ENCODE data around the gene MCHR1. TPM values are rescaled to one million over a fixed set of nuclear protein-coding genes. Genes with fewer than 3 reads are reported as not detected.

Gene MCHR1
- total and polyA plus RNA-seq, 2 of the 13 experiments (the other 11 are each of a cell fraction or from before 2014, with no cell fraction given), result 0.40 to 0.83 TPM

- TF ChIP-seq, protein P1, sequence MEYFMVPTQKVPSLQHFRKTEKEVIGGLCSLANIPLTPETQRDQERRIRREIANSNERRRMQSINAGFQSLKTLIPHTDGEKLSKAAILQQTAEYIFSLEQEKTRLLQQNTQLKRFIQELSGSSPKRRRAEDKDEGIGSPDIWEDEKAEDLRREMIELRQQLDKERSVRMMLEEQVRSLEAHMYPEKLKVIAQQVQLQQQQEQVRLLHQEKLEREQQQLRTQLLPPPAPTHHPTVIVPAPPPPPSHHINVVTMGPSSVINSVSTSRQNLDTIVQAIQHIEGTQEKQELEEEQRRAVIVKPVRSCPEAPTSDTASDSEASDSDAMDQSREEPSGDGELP (IDR thresholded peaks at IDR 0.05; ENCODE audit: borderline replicate concordance, low read depth), result peak; percentile 78
- TF ChIP-seq NFATC3 (CRISPR knock-in tag; IDR thresholded peaks at IDR 0.05) (no peak), ZNF24 (IDR thresholded peaks at IDR 0.05) (no peak), CHD4 (IDR thresholded peaks at IDR 0.05; ENCODE audit: borderline replicate concordance, low read length) (no peak), ZNF564 (CRISPR knock-in tag; IDR thresholded peaks at IDR 0.05) (no peak), ZNF333 (CRISPR knock-in tag; IDR thresholded peaks at IDR 0.05; ENCODE audit: borderline replicate concordance) (no peak), FOSL2 (CRISPR knock-in tag; IDR thresholded peaks at IDR 0.05) (0 out of 2 replicates have a peak, but pooled peaks have one; percentile 11), ZFP90 (CRISPR knock-in tag; IDR thresholded peaks at IDR 0.05; ENCODE audit: borderline replicate concordance) (no peak), PRDM10 (CRISPR knock-in tag; IDR thresholded peaks at IDR 0.05; ENCODE audit: low read depth) (no peak), KLF12 (CRISPR knock-in tag; IDR thresholded peaks at IDR 0.05; ENCODE audit: borderline replicate concordance) (no peak), ZNF530 (CRISPR knock-in tag; IDR thresholded peaks at IDR 0.05; ENCODE audit: low read depth) (no peak), ZNF143 (CRISPR knock-in tag; IDR thresholded peaks at IDR 0.05) (0 out of 2 replicates have a peak, but pooled peaks have one; percentile 17), SNAI1 (CRISPR knock-in tag; IDR thresholded peaks at IDR 0.05; ENCODE audit: borderline replicate concordance) (no peak), HNF4G (IDR thresholded peaks at IDR 0.05; ENCODE audit: borderline replicate concordance, low read depth, low read length) (peak; percentile 74), HNF4G (CRISPR knock-in tag; IDR thresholded peaks at IDR 0.05; ENCODE audit: borderline replicate concordance, low read depth) (no peak), NFYC (CRISPR knock-in tag; IDR thresholded peaks at IDR 0.05) (no peak), CBX5 (CRISPR knock-in tag; IDR thresholded peaks at IDR 0.05; ENCODE audit: borderline replicate concordance) (0 out of 2 replicates have a peak, but pooled peaks have one; percentile 28), SALL1 (CRISPR knock-in tag; IDR thresholded peaks at IDR 0.05) (peak; percentile 31; the same call in 1 of the 2 replicates), ZNF367 (CRISPR knock-in tag; IDR thresholded peaks at IDR 0.05; ENCODE audit: borderline replicate concordance) (no peak), ZNF770 (CRISPR knock-in tag; IDR thresholded peaks at IDR 0.05) (no peak)
- TF ChIP-seq, protein P2, sequence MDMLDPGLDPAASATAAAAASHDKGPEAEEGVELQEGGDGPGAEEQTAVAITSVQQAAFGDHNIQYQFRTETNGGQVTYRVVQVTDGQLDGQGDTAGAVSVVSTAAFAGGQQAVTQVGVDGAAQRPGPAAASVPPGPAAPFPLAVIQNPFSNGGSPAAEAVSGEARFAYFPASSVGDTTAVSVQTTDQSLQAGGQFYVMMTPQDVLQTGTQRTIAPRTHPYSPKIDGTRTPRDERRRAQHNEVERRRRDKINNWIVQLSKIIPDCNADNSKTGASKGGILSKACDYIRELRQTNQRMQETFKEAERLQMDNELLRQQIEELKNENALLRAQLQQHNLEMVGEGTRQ (IDR thresholded peaks at IDR 0.05; ENCODE audit: low read depth, low read length), result 0 out of 2 replicates have a peak, but pooled peaks have one; percentile 12
- TF ChIP-seq, protein P2 (CRISPR knock-in tag; IDR thresholded peaks at IDR 0.05; ENCODE audit: borderline replicate concordance), result no peak
These were observed 40.3 kb downstream of the MCHR1 start (continued) for GRCh38 chr22:40719599-40719998.

Measured in HepG2 (cell line).